Stimulated activated CD8-positive, alpha-beta memory T cell treated with anti-CD3 and anti-CD28 coated beads, Interleukin-7, amount 100 ng/mL, for 1 hour (primary cell): ENCODE measurements around the gene PRCD.

Experiments used
- DNase-seq, 2 donors: peaks; one replicate each; pipeline ENCODE4 v3.0.0-alpha.2; 2020; ENCODE audit warnings: low read depth in 2 of 2

Gene PRCD

DNA sequence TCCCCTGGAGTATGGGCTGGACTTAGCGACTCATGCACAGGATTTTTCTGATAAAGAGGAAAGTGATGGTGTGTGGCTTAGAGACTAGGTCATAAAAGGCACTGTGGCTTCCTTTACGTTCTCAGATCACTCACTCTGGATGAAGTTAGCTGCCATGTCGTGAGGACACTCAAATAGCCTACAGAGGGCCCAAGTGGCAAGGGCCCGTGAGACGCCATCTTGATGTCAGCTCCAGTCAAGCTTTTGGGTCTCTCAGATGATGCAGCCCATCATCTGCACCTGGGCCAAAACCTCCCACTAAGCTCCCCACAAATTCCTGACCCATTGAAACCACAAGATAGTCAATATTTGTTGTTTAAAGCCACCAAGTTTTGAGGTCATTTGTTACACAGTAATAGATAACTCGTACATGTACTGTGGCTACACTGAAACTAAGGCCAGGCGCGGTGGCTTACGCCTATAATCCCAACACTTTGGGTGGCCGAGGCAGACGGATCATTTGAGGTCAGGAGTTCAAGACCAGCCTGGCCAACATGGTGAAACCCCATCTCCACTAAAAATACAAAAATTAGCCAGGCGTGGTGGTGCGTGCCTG is 31.1 kb downstream of the PRCD start:
- DNase-seq: no peak

- DNase-seq: no peak
Observed at GRCh38 chr17:76572201-76572910, 32.5 kb downstream of the PRCD start.

GRCh38 chr17:76573096-76573495 is 33.3 kb downstream of the PRCD start:
- DNase-seq: no peak

DNA sequence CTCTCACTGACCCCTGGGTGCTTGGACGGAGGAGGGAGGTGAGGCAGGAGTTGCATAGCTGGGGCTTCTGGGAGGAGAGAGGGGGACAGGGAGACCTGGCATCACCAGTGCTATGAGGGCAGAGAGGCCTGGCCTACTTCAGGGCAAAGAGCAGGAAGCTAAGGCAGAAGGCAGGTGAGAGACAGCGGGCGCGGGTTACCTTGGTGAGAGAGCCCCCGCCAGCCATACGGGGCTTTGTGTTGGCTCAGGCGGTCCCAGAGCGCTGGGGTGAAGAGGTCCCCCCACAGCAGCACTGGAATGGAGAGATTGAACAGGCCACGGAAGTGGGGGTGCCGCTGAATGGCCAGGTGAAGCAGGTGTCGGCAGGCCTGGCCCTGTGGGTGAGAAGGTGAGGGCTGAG is 34.3 kb downstream of the PRCD start:
- no peak for DNase-seq

- DNase-seq: no peak
Observed at GRCh38 chr17:76575570-76575969, 35.7 kb downstream of the PRCD start.

- DNase-seq: no peak
Observed at GRCh38 chr17:76576189-76576588, 36.3 kb downstream of the PRCD start.

- DNase-seq: no peak
Observed at GRCh38 chr17:76577876-76578275, 38.0 kb downstream of the PRCD start.

DNA sequence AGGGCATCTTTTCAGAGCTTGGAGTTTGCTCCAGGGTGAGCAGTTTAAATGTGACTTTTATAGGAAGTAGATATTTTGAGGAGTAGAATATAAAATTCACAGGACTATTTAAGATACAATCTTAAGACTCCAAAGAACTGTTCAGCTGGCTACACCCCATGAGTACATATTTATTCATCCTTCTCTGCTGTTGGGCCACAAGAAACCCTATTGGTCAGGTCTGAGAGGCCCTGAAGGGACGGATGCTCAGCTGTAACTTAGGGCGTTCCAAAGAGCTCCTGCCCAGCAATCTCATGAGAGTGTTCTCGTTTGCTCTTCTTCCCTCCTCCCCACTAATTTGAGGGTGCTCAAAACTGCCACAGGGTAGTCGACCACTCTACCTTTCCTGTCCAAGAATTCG is 38.5 kb downstream of the PRCD start:
- DNase-seq: no peak

- no peak for DNase-seq
Observed at GRCh38 chr17:76579281-76579680, 39.4 kb downstream of the PRCD start.

DNA sequence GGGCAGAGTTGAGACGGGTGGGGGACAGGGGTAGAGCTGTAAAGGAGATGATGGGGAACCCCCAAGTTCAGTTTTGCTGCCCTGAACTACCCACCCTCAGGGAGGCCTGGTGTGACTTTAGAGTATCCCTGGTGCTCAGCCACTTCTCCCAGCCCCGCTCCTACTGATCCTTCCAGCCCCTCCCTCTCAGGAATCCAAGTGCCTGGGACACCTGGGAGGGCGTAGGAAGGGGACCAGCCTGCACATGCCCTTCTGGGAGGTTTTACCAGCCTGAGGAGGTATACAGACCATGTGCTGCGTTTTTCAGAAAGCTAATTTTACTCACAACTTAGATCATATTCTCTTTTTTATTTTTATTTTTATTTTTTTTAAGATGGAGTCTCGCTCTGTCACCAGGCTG is 41.7 kb downstream of the PRCD start:
- no peak for DNase-seq

- DNase-seq: no peak
Observed at GRCh38 chr17:76582660-76583059, 42.8 kb downstream of the PRCD start.

DNA sequence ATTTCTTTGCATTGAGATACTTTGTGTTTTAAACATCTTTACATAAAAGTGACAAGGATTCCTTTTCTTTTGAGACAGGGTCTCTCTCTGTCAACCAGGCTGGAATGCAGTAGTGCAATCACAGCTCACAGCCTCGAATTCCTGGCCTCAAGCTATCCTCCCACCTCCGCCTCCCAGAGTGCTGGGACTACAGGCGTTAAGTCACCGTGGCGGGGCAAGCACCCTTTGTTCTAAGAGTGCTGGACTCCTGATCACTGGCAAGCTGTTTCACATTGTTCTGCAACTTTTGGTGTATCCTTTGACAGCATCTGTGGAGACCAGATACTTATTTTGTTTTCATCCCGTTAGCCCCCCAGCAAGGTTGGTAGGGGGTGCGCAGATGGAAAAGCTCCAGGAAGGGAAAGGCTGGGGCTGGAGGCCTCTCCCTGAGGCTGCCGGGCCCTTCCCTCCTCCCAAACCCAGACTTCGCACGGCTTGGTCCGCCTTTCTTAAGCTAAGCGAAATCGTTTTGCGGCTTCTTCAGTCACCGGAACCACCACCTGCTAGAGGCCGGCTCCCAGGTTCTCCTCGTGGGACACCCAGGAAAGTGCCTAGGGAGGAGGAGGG is 44.7 kb downstream of the PRCD start:
- no peak for DNase-seq

- DNase-seq: no peak
Observed at GRCh38 chr17:76585033-76585648, 45.3 kb downstream of the PRCD start.

DNA sequence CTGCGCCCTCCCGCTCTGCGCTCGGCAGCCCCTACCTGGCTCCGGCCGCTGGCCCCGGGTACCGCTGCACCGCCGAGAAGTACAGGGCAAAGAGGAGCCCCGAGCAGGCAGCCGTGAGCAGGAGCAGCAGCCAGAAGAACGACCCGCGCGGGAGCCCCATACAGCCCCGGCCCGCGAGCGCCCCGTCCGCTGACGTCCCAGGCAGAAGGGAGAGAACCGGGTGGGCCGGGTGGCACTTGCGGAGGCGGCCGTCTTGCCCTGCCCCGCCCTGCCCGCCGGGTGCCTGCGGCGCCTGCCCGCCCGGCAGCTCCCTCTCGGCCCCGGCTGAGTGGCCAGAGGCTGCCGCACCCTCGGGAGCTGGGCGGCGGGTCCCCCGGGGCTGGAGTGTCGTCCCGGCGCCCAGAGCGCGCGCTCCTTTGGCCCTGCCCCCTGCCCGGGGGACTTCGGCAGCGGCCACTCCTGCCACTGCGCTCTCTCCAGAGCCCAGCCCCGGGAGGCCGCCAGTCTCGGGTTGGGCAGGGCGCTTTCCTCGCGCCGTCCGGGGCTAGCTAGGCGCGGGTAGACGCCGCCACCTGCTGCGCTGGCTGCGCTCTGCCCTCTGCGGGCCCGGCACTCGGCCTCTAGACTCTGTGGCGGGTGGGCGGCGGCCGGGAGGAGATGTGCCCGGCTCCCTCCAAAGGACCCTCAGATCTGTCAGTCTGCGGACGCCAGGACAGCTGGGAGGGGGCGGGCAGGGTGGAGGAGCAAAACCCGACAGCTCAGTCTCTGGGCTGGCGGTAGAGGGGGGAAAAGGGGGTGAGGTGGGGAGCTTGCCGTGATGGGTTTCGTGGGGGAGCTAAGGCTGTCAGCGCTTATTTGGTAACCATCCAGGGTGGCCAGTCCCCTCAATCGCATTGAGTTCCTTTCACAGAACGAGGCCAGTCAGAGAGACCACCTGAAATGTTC is 46.1 kb downstream of the PRCD start, which contains the start of gene ST6GALNAC2:
ST6GALNAC2 (minus strand) TSS at position 212 of the 945 bp plus-strand sequence; CDS start at position 160, 52 bp downstream.
- DNase-seq: peak in 1 of 2 donors; percentile 4

DNA sequence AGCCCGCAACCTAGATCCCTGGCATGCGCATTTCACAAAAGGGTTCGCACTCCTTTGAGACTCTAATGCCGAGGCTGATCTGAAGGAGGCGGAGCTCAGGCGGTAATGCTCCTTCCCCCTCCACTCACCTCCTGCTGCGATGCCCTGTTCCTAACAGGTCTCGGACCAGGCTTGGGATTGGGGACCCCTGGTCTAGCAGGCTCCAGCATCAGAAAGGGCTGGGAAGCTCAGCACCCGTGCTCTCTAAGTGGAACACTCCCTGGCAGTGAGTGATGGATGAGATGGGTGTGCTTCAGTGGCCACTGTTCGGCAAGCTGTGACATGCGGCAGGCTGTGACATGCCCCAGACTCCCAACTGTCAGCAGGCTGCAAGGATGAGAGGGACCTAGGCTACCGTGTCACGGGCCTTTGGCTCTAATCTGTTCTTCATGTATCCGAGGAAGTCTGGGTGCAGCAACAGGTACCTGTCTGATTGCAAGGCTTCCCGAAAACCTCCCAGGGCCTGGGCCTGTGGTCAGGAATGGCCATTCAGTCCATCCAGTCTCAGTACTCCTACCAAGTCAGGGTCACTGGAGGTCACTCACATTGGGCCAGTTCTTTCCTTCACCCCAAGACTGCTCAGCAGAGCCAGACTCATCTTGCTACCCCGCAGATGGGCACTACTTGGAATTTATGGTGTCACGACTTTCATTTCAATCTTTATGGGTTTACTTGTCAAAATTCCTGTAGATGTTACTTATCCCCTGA is 47.1 kb downstream of the PRCD start:
- no peak for DNase-seq

DNA sequence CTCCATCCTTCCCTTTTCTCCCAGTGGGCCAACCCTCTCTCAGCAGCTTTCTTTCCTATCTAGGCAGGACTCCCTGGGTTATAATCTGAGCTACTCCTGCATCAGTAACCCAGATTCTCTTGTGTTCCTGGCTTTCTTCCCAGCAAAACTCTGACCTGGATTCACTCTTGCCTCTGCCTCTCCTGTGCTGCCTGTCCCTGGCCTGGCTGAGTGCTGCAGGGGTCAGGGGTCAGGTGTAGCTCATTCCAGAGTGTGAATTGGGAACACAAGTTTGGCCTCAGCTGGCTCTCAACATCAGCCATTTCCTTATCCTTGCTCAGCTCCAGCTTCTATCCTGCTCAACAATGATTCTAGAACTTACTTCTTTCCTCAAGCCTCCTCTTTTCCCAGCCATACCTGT is 48.3 kb downstream of the PRCD start:
- no peak for DNase-seq

- no peak for DNase-seq
Observed at GRCh38 chr17:76593384-76593826, 53.6 kb downstream of the PRCD start.

GRCh38 chr17:76593959-76594358 is 54.1 kb downstream of the PRCD start:
- DNase-seq: no peak

GRCh38 chr17:76594690-76595089 is 54.8 kb downstream of the PRCD start:
- no peak for DNase-seq
